ENCODE results near the gene C10orf105.

C10orf105 gene

DNA sequence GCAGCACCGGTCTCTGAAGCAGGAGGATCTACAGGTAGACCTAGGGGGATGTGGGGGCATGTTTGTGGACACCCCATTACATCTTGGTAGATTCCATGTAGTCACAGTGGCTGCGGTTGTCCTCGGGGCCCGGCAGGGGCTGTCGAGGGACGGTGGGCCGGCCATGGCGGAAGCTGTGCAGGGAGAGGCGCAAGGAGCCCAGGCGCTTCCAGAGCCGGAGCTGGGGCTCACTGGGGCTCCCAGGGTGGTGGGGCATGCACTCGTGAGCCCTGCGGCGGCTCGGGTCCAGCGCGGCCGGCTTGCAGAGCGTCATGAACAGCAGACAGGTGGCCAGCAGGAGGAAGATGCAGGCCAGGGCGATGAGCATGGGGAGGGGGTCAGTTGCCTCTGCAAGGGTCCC is 3.7 kb downstream of the C10orf105 start:
- DNase-seq: no peak

DNA sequence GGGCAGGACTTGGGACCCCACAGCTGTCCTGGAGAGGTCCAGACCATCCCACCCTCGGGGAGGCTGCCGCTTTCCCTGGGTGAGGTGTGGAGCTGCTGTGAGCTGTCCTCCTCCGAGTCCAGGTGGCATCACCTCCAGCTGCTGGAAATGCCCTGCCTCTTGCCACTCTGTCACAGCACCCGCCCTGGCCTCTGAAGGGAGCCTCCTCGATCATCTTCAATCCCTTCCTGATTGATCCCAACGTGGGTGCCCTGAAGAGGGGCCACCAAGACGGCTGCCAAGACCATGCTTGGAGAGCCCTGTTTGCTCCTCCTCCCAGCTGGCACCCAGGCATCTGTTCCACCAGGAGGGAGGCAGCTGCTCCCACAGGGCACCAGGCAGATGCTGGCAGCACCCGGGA is 4.6 kb downstream of the C10orf105 start:
- no peak for DNase-seq

DNA sequence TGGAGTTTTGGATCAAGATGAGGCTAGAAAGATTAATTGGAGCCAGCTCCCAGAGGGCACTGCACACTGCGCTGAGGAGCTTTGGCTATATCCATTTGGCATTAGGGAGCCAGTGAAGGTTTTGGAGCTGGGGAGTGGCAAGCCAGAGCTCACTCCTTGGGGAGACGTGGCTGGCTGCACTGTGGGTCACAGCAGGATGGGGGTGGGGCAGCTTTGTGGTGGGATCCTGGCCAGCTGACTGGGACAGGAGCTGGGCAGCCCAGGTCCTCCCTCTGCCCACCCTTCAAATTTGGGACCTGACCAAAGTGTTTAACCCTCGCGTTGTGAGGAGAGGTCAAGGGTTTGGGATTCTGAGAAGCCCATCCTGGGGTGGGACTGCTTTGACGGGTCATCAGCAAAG is 5.0 kb downstream of the C10orf105 start:
- DNase-seq: no peak

DNA sequence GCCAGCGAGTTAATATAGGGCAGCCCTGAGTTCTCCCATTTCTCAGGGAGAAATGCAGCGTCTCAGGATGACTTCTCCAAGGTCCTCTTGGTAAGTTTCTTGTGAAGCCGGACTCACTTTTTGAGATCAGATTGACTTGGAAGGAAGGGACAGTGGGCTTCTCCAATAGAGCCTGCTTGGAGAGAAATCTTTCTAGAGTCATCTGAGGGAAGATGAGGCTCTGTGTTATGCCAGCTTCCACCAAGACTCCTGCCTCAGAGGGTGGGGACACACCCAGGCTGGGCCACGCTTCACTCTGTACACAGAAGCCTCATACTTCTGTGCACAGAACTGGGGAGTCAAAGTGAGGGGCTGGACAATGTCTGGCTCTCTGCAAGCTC is 5.6 kb downstream of the C10orf105 start:
- DNase-seq: no peak

DNA sequence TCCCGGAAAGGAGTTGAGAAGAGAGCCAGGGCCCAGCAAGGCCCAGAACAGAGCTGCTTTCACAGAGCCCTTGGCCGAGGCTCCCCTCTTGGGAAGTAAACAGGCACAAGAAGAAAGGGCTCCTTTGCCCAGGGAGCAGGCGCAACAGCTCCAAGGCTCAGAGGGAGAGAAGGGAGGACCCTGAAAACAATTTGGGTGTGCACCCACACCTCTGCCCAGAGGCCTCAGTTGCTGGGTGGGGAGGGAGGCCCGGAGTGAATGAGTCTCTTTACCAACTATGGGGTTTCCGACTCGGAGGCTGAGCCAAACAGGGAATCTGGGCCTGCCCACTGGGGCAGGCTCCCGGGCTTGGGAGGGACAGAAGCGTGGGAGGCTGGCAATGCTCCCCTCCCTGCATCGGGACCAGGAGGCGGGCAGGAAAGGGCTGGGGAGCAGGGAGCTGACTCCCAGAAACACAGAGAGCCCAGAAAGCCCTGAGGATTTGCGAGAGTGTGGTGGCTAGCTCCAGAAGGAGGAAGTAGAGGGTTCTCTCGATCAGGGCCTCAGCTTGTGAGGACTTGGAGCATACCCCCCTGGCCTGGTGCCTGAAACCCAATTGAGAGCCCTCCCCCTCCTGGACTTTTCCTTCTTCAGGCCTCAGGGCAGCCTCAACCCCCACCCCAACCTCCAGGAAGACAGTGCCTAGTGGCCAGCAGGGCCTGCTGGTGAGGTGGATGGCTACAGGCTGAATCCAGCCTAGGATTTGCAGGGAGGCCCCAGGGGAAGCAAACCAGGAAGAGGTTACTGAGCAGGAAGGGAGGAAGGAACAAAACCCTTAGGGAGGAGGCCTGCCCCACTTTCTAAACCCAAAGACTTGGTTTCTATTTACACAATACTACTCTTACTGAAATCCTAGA is 6.2 kb downstream of the C10orf105 start:
- DNase-seq: peak; percentile 55

DNA sequence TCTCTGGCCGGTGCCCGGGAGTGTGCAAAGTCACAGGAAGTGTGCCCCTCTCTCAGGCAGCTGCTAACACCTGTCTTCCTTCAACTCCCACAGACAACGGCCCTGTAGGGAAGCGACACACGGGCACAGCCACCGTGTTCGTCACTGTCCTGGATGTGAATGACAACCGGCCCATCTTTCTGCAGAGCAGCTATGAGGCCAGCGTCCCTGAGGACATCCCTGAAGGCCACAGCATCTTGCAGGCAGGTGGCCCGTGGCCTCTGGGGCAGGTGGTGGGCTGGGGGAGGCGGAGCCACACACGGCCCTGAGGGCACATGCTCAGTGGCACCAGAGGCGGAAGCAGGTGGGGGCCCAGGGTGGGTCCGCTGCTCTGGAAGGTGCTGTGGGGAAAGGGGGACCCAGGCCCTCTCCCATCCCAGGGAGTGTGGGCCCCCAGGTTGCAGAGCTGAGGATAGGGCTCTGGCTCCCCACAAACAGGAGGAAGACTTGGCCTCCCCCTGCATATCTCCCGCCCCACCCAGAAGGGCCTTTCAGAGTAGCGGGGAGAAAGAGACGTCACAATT is 6.9 kb downstream of the C10orf105 start:
- DNase-seq: peak; percentile 57

DNA sequence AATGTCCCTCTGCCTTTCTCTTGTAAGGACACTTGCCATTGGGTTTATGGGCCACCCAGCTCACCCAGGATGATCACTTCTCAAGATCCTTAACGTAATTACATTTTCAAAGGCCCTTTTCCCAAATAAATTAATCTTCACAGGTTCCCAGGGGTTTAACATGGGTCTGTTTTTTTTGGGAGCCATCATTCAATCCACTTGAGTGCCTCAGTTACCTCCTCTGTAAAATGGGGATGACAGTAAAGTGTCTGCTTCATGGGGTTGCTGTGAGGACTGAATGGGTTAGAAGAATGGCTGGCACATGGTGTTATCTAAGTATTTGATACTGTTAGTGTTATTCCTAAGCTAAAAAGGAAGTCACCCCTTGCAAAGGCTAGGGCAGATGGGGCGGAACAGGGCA is 7.4 kb downstream of the C10orf105 start:
- DNase-seq: no peak

DNA sequence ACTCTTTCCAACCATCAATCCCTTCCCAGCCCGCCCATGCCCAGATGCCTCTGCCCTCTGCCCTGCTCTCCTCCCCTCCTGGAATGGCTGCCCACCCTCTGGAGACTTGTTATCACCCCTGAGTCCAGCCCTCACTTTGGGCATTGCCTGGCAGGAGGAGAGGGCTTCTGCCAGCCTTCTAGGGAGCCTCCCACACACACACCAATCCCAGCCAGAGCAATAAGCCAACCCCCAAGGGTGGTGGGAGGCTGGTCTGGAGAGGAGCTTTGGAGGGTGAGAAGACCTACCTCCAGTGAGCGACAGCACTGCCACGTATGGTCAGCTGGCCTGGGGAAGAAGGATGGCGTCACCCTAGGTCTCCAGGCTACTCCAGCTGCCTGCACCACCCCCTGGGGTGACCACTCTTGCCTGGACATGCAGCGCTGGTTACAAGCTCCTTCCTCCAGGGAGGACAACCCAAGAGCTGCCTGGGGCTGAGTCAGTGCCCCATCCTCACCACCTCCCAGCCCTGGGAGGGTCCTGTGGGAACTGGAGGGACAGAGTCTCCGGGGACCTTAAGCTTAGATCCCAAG is 8.4 kb downstream of the C10orf105 start:
- DNase-seq: no peak

DNA sequence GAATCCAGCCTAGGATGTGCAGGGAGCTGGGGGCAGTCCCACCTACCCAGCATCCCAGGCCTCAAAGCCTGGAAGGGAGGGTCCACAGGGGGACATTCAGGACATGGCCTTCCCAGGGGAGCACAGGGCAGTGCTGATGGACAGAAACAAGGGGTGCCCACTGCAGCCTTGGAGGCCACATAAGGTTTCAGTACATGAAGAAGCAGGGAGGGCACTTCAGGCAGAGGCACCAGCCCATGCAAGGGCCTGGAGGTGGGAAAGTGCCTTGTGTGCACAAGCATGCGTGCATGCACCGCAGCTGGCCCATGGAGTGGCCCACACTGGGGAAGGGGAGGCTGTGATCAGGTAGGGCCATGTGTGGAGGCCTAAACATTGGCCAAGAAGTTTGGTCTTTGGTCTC is 9.1 kb downstream of the C10orf105 start:
- no peak for DNase-seq

DNA sequence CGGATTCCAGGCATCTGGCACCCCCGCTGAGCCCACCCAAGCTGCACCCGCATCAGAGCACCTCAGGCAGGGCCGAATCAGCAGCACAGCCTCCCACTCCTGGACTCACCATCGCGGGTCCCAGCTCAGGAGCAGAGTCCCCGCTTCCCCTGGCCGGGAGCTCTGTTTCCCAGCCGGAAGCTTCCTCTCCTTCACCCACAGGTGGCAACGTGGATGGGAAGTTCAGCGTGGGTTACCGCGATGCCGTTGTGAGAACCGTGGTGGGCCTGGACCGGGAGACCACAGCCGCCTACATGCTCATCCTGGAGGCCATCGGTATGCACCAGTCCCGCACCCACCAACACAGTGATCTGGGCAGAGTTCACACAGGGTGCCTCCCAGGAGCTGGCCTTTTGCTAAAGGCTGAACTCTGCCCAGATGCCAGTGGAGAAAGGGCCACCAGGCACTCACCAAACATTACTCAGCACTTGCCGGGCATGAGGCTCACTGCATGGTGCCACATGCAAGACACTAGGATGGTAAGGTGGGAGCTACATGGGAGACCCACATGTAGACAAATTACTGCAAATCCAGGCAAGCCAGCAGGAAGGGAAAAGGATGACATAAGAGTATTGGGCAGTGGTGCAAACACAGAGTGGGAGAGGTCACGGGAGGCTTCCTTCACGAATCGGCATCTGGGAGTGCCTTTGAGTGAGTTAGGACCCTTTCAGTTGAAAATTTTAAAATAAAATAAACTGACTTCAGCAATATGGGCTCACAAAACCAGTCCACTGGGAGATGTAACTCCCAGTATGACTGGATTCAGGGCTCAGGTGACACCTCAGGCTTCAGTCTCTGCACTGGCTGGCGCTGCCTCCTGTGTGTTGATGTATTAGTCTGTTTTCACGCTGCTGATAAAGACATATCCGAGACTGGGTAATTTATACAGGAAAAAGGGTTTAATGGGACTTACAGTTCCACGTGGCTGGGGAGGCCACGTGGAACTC is 10.4 kb downstream of the C10orf105 start:
- no peak for DNase-seq

DNA sequence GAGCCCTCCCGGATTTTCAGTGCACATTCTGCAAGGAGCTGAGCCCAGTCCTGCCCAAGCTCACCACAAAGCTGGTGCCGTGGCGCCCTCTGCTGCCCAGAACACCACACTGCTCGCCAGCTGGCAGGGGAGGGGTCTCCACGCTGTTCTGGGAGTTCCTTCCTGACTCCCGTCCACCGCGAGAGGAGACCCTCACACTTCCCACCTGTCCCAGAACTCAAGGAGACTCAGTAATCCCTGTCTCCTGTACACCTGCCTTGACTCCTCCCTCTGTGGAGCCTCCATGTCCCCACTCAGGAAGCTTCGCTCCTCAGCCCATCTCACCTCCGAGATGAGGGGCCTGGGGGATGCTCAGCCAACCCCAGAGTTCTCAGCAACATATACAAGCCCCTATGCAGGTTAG is 11.3 kb downstream of the C10orf105 start:
- peak; percentile 78 for DNase-seq

DNA sequence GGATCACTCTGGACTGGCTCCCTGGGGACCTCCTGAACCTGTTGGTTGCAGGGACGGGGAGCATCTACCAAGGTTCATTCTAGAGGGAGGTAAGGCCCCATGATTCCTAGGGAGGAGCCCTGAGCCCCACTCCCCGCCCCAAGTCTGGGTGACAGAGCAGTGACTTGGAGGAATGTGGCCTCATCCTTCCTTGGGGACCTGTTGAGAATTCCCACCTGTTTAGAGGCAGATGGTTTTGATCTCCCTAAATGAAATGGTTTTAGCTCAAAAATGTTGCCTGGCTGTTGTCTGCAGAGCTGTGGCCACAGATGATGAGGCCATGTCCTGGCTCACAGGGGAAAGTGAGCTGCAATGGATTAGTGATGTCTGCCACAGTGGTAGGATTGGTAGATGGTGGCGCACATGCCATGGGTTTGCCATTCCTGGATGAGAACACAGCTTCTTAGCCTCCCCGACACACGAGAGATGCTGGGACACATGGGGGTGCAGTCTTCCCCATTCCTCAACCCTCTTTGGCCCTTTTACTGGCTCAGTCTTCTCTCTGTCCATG is 12.3 kb downstream of the C10orf105 start:
- DNase-seq: no peak

DNA sequence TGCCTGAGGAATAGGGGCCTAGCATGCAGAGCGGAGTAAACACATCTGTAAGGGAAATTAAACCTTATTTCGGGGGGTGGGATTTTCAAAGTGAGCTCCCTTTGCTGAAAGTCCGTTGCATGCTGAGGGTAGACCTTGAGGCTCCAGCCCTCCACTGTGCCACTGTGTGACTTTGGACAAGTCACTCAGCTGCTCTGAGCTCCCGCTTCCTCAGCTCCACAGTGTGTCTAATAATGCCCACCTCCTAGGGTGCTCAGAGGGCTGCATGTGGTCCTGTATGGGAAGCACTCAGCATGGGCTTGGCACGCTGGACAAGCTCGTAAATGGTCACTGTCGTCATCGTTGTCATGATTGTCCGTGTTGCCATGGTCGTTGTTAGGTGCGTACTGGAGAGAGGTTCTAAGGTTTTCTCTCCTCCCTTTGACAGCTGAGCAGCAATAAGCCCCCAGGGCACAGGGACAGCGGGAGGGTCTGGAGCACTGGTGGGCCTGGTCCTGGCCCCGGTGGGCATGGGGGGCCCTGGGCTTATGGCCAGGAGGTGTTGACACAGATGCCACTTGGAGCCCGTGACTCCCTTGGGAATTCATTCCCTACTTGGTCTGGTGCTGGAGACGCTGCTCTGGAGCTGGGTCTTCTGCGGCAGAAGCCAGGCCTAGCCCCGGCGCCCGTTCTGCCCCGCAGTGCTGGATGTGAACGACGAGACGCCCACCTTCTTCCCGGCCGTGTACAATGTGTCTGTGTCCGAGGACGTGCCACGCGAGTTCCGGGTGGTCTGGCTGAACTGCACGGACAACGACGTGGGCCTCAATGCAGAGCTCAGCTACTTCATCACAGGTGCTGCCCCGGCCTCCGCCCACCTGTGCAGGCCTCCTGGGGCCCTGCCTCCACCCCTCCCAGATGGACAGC is 13.1 kb downstream of the C10orf105 start:
- DNase-seq: no peak

DNA sequence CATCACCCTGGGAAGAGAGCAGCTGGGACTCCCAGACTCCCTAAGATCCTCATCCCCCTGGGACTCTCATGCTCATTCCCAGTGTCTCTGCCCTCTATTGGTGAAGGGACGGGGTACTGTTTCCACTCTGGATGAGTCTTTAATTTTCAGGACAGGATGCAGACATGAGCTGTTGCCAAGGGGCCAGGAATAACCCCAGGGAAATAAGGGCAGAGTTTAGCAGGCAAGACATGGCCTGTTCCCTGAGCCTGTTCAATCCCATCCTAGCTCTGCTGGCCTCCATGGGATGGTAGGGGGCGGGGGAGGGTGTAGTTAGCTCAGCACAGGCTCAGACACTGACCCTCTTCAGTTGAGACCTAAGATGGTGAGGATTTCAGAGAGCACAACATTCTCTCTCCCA is 14.0 kb downstream of the C10orf105 start:
- DNase-seq: no peak

DNA sequence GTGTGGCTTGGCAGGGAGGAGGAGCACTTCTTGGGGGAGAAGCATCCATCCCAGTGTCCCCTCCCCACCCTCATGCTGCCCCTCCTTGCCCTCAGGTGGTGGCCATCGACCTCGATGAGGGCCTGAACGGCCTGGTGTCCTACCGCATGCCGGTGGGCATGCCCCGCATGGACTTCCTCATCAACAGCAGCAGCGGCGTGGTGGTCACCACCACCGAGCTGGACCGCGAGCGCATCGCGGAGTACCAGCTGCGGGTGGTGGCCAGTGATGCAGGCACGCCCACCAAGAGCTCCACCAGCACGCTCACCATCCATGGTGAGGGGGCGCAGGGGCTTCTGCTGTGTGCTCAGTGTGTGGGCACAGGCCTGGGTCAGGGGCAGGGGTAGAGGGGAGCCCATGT is 14.8 kb downstream of the C10orf105 start:
- DNase-seq: no peak

DNA sequence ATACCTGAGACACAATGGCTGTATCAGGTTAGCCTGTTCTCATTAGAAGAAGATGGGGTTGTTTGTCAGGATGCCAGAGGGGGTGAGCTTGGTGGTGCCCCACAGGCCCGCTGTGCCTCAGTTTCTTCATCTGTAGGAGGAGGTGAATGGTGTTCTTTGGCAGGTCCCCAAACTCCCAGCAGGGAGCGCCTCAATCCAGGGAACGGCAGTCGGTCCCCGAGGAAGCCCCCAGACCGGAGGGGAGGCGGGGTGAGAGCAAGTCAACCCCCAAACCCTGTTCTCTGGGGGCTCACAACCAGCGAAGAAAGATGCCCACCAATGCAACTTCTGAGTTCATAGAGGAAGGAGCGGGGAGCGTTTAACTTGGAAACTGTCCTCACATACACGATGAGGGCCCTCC is 16.0 kb downstream of the C10orf105 start:
- DNase-seq: no peak

DNA sequence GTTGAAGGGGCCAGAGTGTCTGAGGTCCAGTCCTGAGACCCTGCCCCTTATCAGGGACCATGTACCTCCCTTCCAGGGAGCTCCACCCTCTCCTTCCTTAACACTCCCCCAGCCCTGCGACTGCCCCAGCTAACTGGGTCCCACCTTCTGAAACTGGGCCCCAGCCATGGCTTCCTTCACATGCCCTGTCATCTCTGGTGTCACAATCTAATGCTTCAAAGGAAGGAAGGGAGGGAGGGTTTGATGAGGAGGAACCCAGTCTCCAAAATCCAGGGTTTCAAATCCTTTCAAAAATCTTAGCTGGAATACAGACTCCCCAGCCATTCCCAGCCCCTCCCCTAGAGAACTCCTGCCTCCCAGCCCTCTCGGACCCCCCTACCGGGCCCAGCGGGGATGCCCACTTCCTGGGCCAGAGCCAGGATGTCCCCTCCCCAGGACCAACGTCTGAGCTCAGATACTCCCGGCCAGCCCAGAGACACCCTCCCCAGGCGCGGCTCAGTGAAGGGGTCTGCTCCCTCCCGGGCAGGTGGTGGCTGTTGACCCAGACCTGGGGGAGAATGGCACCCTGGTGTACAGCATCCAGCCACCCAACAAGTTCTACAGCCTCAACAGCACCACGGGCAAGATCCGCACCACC is 18.0 kb downstream of the C10orf105 start:
- no peak for DNase-seq

DNA sequence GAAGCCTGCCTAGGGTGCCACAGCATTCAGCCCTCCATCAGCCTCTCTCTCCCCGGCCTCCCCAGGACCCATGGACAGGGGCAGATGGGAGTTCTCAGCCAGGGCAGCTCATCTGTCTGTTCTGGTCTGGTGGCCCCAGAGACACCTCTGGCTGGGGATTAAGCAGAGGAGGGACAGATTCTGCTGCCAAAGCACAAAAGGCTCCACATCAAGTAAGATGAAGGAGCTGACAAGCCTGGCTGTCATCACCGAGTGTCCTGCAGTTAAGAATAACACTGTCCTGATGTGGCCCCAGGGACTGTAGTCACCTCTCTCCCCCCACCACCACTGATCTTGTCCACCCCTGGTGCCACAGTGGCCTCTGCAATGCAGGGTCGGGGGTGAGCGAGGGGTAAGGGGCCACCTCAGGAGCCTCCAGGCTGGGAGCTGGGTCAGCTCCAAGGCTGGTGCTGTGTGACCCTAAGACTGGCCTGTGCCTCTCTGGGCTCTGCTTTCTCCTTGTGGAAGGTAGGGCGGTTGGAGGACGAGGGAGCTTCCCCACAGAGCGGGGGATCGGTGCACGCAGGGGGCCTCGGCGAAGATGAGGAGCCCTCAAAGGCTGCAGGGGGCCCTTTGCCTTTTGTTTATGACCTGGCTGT is 18.7 kb downstream of the C10orf105 start:
- DNase-seq: no peak

DNA sequence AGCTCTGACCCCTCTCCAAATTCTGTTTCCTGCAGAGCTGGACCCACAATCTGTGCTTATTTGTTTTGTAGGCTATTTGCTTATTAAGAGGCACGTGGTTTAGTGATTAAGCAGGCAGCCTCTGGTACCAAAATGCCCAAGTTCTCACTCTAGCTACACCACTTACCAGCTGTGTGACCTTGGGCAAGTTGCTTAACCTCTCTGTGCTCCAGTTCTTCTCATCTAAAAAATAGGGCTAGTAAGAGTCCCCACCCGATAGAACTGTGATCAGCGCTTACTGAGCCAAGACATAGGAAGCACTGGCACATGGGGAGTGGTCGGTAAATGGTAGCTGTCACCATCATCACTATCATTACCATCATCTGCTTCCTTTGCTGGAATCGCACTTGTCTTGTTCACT is 20.8 kb downstream of the C10orf105 start:
- DNase-seq: no peak

DNA sequence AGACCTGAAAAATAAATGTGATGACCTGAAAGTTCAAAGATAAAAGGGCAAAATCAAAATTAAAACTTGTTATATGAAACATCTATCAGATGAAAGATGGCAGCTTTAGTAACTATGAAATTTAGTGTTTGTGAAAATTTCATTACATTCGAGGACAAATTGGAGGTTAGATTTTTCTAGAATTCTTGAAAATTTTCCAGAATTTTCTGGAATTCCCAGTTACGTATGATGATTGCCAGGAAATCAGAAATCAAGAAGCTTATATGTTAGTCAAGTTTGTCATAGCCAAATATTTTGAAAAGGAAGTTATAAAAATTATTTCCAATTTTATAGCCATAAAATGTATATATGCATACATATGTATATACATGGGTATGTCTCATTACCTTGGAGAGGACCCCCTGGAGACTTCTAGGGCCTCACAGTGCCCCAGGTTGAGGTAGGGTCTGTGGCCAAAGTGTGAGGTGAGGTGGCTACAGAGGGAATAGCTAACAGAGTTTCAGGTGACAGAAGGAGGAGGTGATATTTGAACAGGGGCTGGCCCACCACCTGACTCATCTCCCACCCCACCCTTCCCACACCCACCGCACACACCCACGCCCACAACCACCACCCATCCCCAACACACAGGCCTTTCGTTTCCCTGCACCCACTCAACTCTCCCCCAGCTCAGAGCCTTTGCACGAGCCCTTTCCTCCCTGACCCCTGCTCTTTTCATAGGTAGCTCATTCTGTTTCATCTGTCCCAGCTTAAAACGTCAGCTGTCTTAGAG is 21.5 kb downstream of the C10orf105 start:
- peak; percentile 49 for DNase-seq

All from CD4-positive, alpha-beta T cell treated with Interleukin-6 for 4 hours (primary cell).